NCI-H82 (cell line): ENCODE results near the gene HAPLN1.

ENCODE experiments used
- DNase-seq: peaks from one replicate; lab custom pipeline; 2025; lab: John Stamatoyannopoulos, UW

Gene HAPLN1

GRCh38 chr5:83641946-83642345 is 78.7 kb downstream of the HAPLN1 start:
- no peak for DNase-seq

- DNase-seq = no peak
Measured at GRCh38 chr5:83639911-83640310, 80.7 kb downstream of the HAPLN1 start.

GRCh38 chr5:83636156-83636555 is 84.5 kb downstream of the HAPLN1 start:
- no peak for DNase-seq

- DNase-seq = no peak
Measured at GRCh38 chr5:83633285-83633684, 87.4 kb downstream of the HAPLN1 start.

GRCh38 chr5:83632874-83633273 is 87.8 kb downstream of the HAPLN1 start:
- DNase-seq = no peak

- DNase-seq = no peak
Measured at GRCh38 chr5:83628360-83628759, 92.3 kb downstream of the HAPLN1 start.

GRCh38 chr5:83614841-83615240 is 105.8 kb downstream of the HAPLN1 start:
- no peak for DNase-seq

GRCh38 chr5:83608122-83608521 is 112.5 kb downstream of the HAPLN1 start:
- DNase-seq = peak; percentile 59

- no peak for DNase-seq
Measured at GRCh38 chr5:83595217-83595616, 125.4 kb downstream of the HAPLN1 start.

GRCh38 chr5:83590966-83591365 is 129.7 kb downstream of the HAPLN1 start:
- no peak for DNase-seq

- no peak for DNase-seq
Measured at GRCh38 chr5:83589786-83590185, 130.9 kb downstream of the HAPLN1 start.
